Breast epithelium (tissue), 4 donors: Measurements from ENCODE around the gene ARHGEF10L. TPM values are rescaled to one million over a fixed set of nuclear protein-coding genes. Genes with fewer than 3 reads are reported as not detected.

Experiments
- DNase-seq, 2 donors: peaks; one replicate each; pipeline ENCODE4 v3.0.0-alpha.2; 2019; ENCODE audit warnings: low spot score in 2 of 2
- H3K27ac ChIP-seq, 2 donors: fragments of 200-600 bp; sonication (generic) in 1 of 2; one replicate each; pipeline ENCODE4 v1.5.1; 2016 to 2019; ENCODE audit warnings: mild to moderate bottlenecking in 1 of 2
- H3K27me3 ChIP-seq, 2 donors: fragments of 200-600 bp; sonication (generic) in 1 of 2; one replicate each; pipeline versions ENCODE4 v1.5.1 to v1.6.0; 2017 to 2019; ENCODE audit warnings: control low read depth in 1 of 2, mild to moderate bottlenecking in 1 of 2
- H3K36me3 ChIP-seq: fragments of 200-600 bp; one replicate; pipeline ENCODE4 v1.5.1; 2019
- H3K4me1 ChIP-seq, 2 donors: fragments of 200-600 bp; sonication (generic); one replicate each; pipeline ENCODE4 v1.5.1; 2016 to 2019; ENCODE audit warnings: control low read depth in 1 of 2
- H3K4me3 ChIP-seq, 3 donors: fragments of 200-600 bp; sonication (generic); 1 replicate in 2 of 3; 2 replicates in 1 of 3; pipeline ENCODE4 v1.5.1; 2016 to 2019; ENCODE audit warnings: mild to moderate bottlenecking in 3 of 3, moderate library complexity in 2 of 3
- H3K9me3 ChIP-seq, 2 donors: fragments of 200-600 bp; sonication (generic) in 1 of 2; one replicate each; pipeline ENCODE4 v1.5.1; 2016 to 2019; ENCODE audit warnings: control low read depth in 1 of 2
- POLR2A ChIP-seq: fragments of 450-650 bp; IDR thresholded peaks from one replicate; pipeline ENCODE4 v1.6.1; 2016; ENCODE audit warnings: antibody characterized with exemption, mild to moderate bottlenecking, moderate library complexity
- POLR2AphosphoS5 ChIP-seq, 3 donors: sonication (generic); formaldehyde crosslinking; IDR thresholded peaks; one replicate each; pipeline ENCODE4 v1.6.1; 2017; ENCODE audit warnings: antibody characterized with exemption in 3 of 3
- intact Hi-C: fragments of 100-400 bp; cut with DNase I; formaldehyde crosslinking; loops from one replicate; pipeline ENCODE4 v1.15.1; 2023; ENCODE audit warnings: low total_unique reads
- total RNA-seq, 3 donors: library from RNA; depleted of rRNA; stranded (reverse); fragments of >200 nt; gene quantifications; one replicate each; pipeline ENCODE4 v1.1.0, GENCODE V29; 2016
- TF ChIP-seq, protein P1 (sequence below), 3 donors: fragments of 450-650 bp; IDR thresholded peaks; one replicate each; pipeline ENCODE4 v1.5.1; 2016 to 2017; ENCODE audit warnings: antibody characterized with exemption in 3 of 3, mild to moderate bottlenecking in 3 of 3, moderate library complexity in 3 of 3

ARHGEF10L gene
- total RNA-seq, 3 donors from 2014 or later: 36.7 to 51.4 (median 49.8) TPM

GRCh38 chr1:17735793-17736192, 196.3 kb downstream of the ARHGEF10L start:
- no peaks in the 10 kb centered on the region for H3K4me1 ChIP-seq
- H3K9me3 ChIP-seq: no peaks in the 10 kb centered on the region
- no peak for TF ChIP-seq POLR2A
- TF ChIP-seq, protein P1, sequence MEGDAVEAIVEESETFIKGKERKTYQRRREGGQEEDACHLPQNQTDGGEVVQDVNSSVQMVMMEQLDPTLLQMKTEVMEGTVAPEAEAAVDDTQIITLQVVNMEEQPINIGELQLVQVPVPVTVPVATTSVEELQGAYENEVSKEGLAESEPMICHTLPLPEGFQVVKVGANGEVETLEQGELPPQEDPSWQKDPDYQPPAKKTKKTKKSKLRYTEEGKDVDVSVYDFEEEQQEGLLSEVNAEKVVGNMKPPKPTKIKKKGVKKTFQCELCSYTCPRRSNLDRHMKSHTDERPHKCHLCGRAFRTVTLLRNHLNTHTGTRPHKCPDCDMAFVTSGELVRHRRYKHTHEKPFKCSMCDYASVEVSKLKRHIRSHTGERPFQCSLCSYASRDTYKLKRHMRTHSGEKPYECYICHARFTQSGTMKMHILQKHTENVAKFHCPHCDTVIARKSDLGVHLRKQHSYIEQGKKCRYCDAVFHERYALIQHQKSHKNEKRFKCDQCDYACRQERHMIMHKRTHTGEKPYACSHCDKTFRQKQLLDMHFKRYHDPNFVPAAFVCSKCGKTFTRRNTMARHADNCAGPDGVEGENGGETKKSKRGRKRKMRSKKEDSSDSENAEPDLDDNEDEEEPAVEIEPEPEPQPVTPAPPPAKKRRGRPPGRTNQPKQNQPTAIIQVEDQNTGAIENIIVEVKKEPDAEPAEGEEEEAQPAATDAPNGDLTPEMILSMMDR (IDR thresholded peaks at IDR 0.05): no peak
- TF ChIP-seq POLR2AphosphoS5 (IDR thresholded peaks at IDR 0.05): no peak
- no peak for DNase-seq
- H3K36me3 ChIP-seq: no peaks in the 10 kb centered on the region
- H3K4me3 ChIP-seq: no peak overlapping the region
- H3K27me3 ChIP-seq: peaks cover 0 to 21% of the 10 kb centered on the region in 2 donors
- intact Hi-C loops: no loop called here
- H3K27ac ChIP-seq: no peak overlapping the region

DNA sequence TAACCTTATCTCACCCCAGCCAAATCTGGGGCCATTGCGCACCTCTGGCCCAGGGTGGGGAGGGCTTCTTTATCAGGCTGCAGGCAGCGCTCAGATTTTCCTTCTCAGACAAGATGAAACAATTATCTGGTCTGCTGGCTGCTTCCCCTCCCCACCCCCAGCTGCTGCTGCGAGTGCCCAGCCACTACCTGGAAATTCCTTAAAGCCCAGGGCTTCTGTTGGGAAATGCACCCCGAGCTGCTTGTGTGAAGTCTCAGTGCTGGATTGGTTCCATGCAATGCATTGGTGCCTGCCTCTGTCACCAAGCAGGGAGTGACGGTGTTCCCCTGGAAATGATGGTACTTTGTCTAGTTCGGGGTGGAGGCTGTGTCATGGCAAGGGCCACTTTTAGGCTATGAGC, 197.1 kb downstream of the ARHGEF10L start:
- intact Hi-C loops: no loop called here
- Histone ChIP-seq H3K4me3 (no peak overlapping the region), H3K27ac (no peak overlapping the region), H3K4me1 (no peaks in the 10 kb centered on the region), H3K27me3 (peaks cover 0 to 21% of the 10 kb centered on the region in 2 donors), H3K9me3 (no peaks in the 10 kb centered on the region), H3K36me3 (no peaks in the 10 kb centered on the region)
- TF ChIP-seq, protein P1 (IDR thresholded peaks at IDR 0.05): no peak
- TF ChIP-seq POLR2A: no peak
- TF ChIP-seq POLR2AphosphoS5 (IDR thresholded peaks at IDR 0.05): no peak
- no peak for DNase-seq

DNA sequence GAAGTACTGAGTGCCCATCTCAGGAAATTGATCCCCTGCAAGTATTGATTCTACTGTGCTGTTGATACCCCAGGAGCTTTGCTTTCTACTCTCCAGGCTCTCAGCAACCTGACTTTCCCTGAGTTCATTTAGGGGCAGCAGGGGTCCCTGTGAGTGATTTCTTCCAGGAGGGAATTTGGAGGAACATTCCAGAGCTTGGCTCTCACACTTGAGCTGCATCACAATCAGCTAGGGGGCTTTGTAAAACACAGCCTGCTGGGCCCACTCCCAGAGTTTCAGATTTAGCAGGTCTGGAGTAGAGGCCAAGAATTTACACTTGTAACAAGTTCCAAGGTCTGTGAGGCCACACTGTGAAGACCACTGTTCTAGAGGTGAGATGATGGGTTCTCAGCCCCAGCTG, 199.6 kb downstream of the ARHGEF10L start:
- TF ChIP-seq POLR2A: no peak
- TF ChIP-seq, protein P1 (IDR thresholded peaks at IDR 0.05): no peak
- TF ChIP-seq POLR2AphosphoS5 (IDR thresholded peaks at IDR 0.05): no peak
- H3K27me3 ChIP-seq: peaks cover 0 to 21% of the 10 kb centered on the region in 2 donors
- H3K9me3 ChIP-seq: no peaks in the 10 kb centered on the region
- H3K4me1 ChIP-seq: no peaks in the 10 kb centered on the region
- H3K4me3 ChIP-seq: no peak overlapping the region
- no peak for DNase-seq
- intact Hi-C loops: no loop called here
- no peaks in the 10 kb centered on the region for H3K36me3 ChIP-seq
- no peak overlapping the region for H3K27ac ChIP-seq

- DNase-seq: no peak
- no peak overlapping the region for H3K4me3 ChIP-seq
- H3K27me3 ChIP-seq: peaks cover 0 to 17% of the 10 kb centered on the region in 2 donors
- no peaks in the 10 kb centered on the region for H3K36me3 ChIP-seq
- no peaks in the 10 kb centered on the region for H3K9me3 ChIP-seq
- intact Hi-C loops: no loop called here
- TF ChIP-seq, protein P1 (IDR thresholded peaks at IDR 0.05): no peak
- TF ChIP-seq POLR2AphosphoS5 (IDR thresholded peaks at IDR 0.05): no peak
- TF ChIP-seq POLR2A: no peak
- H3K4me1 ChIP-seq: no peaks in the 10 kb centered on the region
- H3K27ac ChIP-seq: no peak overlapping the region
Measured at GRCh38 chr1:17741052-17741451, 201.6 kb downstream of the ARHGEF10L start.

DNA sequence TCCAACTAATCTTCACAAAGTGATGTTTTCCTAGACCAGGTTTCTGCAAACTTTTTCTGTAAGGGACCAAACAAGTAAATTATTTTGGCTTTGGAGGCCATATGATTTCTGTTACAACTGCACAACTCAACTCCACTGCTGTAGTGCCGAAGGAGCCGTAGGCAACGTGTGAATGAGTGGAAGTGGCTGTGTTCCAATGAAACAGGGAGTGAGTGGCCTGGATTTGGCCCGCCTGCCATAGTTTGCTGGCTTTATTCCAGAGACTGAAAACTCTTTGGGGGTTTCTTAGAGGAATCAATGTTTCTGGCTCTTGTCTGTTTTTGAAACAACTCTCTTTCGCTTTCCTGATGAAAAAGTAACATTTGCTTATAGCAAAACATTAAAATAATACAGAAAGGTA, 203.1 kb downstream of the ARHGEF10L start:
- intact Hi-C loops: no loop called here
- no peaks in the 10 kb centered on the region for H3K9me3 ChIP-seq
- H3K4me3 ChIP-seq: no peak overlapping the region
- H3K36me3 ChIP-seq: no peaks in the 10 kb centered on the region
- DNase-seq: no peak
- H3K27ac ChIP-seq: no peak overlapping the region
- peaks cover 0 to 11% of the 10 kb centered on the region in 2 donors for H3K27me3 ChIP-seq
- no peaks in the 10 kb centered on the region for H3K4me1 ChIP-seq
- no peak for TF ChIP-seq POLR2A
- TF ChIP-seq, protein P1 (IDR thresholded peaks at IDR 0.05): no peak
- no peak for TF ChIP-seq POLR2AphosphoS5 (IDR thresholded peaks at IDR 0.05)
